ENCODE measurements around the gene HMCN1. TPM values are rescaled to one million over a fixed set of nuclear protein-coding genes. Genes with fewer than 3 reads are reported as not detected.

The HMCN1 gene
- total RNA-seq, 2 donors from 2014 or later = 6.5 to 7.4 TPM

- no peak overlapping the region for H3K9ac ChIP-seq (ENCODE audit: extremely low read depth, low read length, poor library complexity, severe bottlenecking)
- peaks cover 2% of the 10 kb centered on the region for H3K4me1 Mint-ChIP-seq
- no peaks in the 10 kb centered on the region for H3K4me1 ChIP-seq (ENCODE audit: control insufficient read depth, insufficient read depth, low read length)
- 92% methylated on average over 1 of the region's 1 CpG; no CpG with 5 or more reads in 1 of the 2 experiments for WGBS, 2 experiments (ENCODE audit: insufficient coverage in 1 of 2, insufficient read length in 1 of 2)
- no peak overlapping the region for H3K27ac Mint-ChIP-seq
- H3K4me3 ChIP-seq (ENCODE audit: low read length) = no peak overlapping the region
- no peaks in the 10 kb centered on the region for H3K9me3 ChIP-seq (ENCODE audit: control insufficient read depth, low read length)
- H3K36me3 Mint-ChIP-seq (ENCODE audit: low read depth) = no peaks in the 10 kb centered on the region
- H3K4me3 Mint-ChIP-seq = no peak overlapping the region
- no peaks in the 10 kb centered on the region for H3K27me3 ChIP-seq (ENCODE audit: control insufficient read depth, insufficient read depth, low read length, poor library complexity, severe bottlenecking)
- TF ChIP-seq, protein P1, sequence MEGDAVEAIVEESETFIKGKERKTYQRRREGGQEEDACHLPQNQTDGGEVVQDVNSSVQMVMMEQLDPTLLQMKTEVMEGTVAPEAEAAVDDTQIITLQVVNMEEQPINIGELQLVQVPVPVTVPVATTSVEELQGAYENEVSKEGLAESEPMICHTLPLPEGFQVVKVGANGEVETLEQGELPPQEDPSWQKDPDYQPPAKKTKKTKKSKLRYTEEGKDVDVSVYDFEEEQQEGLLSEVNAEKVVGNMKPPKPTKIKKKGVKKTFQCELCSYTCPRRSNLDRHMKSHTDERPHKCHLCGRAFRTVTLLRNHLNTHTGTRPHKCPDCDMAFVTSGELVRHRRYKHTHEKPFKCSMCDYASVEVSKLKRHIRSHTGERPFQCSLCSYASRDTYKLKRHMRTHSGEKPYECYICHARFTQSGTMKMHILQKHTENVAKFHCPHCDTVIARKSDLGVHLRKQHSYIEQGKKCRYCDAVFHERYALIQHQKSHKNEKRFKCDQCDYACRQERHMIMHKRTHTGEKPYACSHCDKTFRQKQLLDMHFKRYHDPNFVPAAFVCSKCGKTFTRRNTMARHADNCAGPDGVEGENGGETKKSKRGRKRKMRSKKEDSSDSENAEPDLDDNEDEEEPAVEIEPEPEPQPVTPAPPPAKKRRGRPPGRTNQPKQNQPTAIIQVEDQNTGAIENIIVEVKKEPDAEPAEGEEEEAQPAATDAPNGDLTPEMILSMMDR (conservative IDR thresholded peaks at IDR 0.05) = no peak
- no peaks in the 10 kb centered on the region for H3K27me3 Mint-ChIP-seq (ENCODE audit: insufficient read depth)
- no peaks in the 10 kb centered on the region for H3K9me3 Mint-ChIP-seq
- no peak overlapping the region for H3K27ac ChIP-seq (ENCODE audit: low read depth, low read length)
- no peaks in the 10 kb centered on the region for H3K36me3 ChIP-seq (ENCODE audit: control insufficient read depth, insufficient read depth, low read length)
- DNase-seq = no peak
Observed at GRCh38 chr1:186240436-186240835, 506.2 kb downstream of the HMCN1 start.

Measured in endodermal cell (in vitro differentiated cells).